DOHH2 (cell line): ENCODE results near the gene MKX.

ENCODE experiments used
- H3F3A ChIP-seq: fragments of 200-600 bp; sonication (generic), shearing (Covaris generic); 2 replicates; pipeline ENCODE4 v1.6.0; 2016; ENCODE audit warnings: antibody characterized with exemption, mild to moderate bottlenecking; ENCODE audit not compliant: control insufficient read depth, insufficient read depth
- H3K27ac ChIP-seq: fragments of 200-600 bp; sonication (generic); 2 replicates; pipeline ENCODE4 v1.5.1; 2014; ENCODE audit warnings: low read depth, mild to moderate bottlenecking, low read length, moderate library complexity
- H3K27me3 ChIP-seq: fragments of 200-600 bp; sonication (generic); 2 replicates; pipeline ENCODE4 v1.6.1; 2014; ENCODE audit warnings: mild to moderate bottlenecking, low read length, mixed read lengths; ENCODE audit not compliant: control insufficient read depth
- H3K36me3 ChIP-seq: fragments of 200-600 bp; sonication (generic); 2 replicates; pipeline ENCODE4 v1.6.1; 2014; ENCODE audit warnings: mild to moderate bottlenecking, low read length, moderate library complexity, mixed read lengths; ENCODE audit not compliant: control insufficient read depth
- H3K4me1 ChIP-seq: fragments of 200-600 bp; sonication (generic); 2 replicates; pipeline ENCODE4 v1.6.1; 2014; ENCODE audit warnings: mild to moderate bottlenecking, low read length, mixed read lengths; ENCODE audit not compliant: control insufficient read depth
- H3K4me2 ChIP-seq: fragments of 200-600 bp; sonication (generic); 2 replicates; pipeline ENCODE4 v1.6.0; 2014; ENCODE audit warnings: mild to moderate bottlenecking, low read length, moderate library complexity
- H3K4me3 ChIP-seq: fragments of 200-600 bp; sonication (generic); 2 replicates; pipeline ENCODE4 v1.5.1; 2014; ENCODE audit warnings: mild to moderate bottlenecking, low read length, mixed read lengths
- H3K79me2 ChIP-seq: fragments of 200-600 bp; sonication (generic); 2 replicates; pipeline ENCODE4 v1.6.1; 2014; ENCODE audit warnings: mild to moderate bottlenecking, low read length, mixed read lengths; ENCODE audit not compliant: control insufficient read depth
- H3K9me2 ChIP-seq: fragments of 200-600 bp; sonication (generic); replicated peaks from 2 replicates; pipeline ENCODE4 v1.6.1; 2014; ENCODE audit warnings: mild to moderate bottlenecking, low read length, mixed read lengths; ENCODE audit not compliant: control insufficient read depth
- H3K9me3 ChIP-seq: fragments of 200-600 bp; sonication (generic); 2 replicates; pipeline ENCODE4 v1.6.1; 2014; ENCODE audit warnings: antibody characterized with exemption, low read length, mixed read lengths; ENCODE audit not compliant: control insufficient read depth, insufficient read depth
- H4K20me1 ChIP-seq: fragments of 200-600 bp; sonication (generic); 2 replicates; pipeline ENCODE4 v1.6.0; 2014; ENCODE audit warnings: low read depth, mild to moderate bottlenecking, antibody characterized with exemption, low read length, moderate library complexity; ENCODE audit not compliant: control insufficient read depth, insufficient read depth
- CTCF ChIP-seq: fragments of 200-600 bp; sonication (generic); IDR thresholded peaks from one replicate; pipeline ENCODE4 v1.5.1; 2014; ENCODE audit warnings: antibody characterized with exemption, mild to moderate bottlenecking, low read depth, low read length; ENCODE audit not compliant: poor library complexity, severe bottlenecking
- EZH2phosphoT487 ChIP-seq: fragments of 200-600 bp; sonication (generic); IDR thresholded peaks from 2 replicates; pipeline ENCODE4 v1.6.1; 2017; ENCODE audit warnings: borderline replicate concordance, mild to moderate bottlenecking, antibody characterized with exemption, low read length, moderate library complexity, mixed read lengths

MKX gene

GRCh38 chr10:27637601-27638000, 108.0 kb downstream of the MKX start:
- Histone ChIP-seq H3K9me2 (no peaks in the 10 kb centered on the region), H3K79me2 (no peaks in the 10 kb centered on the region), H3F3A (no peaks in the 10 kb centered on the region), H3K27ac (no peak overlapping the region), H3K36me3 (no peaks in the 10 kb centered on the region), H3K4me1 (no peaks in the 10 kb centered on the region), H4K20me1 (no peaks in the 10 kb centered on the region), H3K4me3 (no peak overlapping the region), H3K4me2 (no peak overlapping the region), H3K9me3 (no peaks in the 10 kb centered on the region), H3K27me3 (no peaks in the 10 kb centered on the region)
- no peak for TF ChIP-seq CTCF
- TF ChIP-seq EZH2phosphoT487 = no peak

- no peaks in the 10 kb centered on the region for H3K27me3 ChIP-seq
- no peak for TF ChIP-seq CTCF
- no peak for TF ChIP-seq EZH2phosphoT487
- no peaks in the 10 kb centered on the region for H4K20me1 ChIP-seq
- H3K9me3 ChIP-seq = no peaks in the 10 kb centered on the region
- no peaks in the 10 kb centered on the region for H3F3A ChIP-seq
- H3K4me1 ChIP-seq = no peaks in the 10 kb centered on the region
- no peak overlapping the region for H3K4me3 ChIP-seq
- H3K9me2 ChIP-seq = no peaks in the 10 kb centered on the region
- no peak overlapping the region for H3K27ac ChIP-seq
- H3K36me3 ChIP-seq = no peaks in the 10 kb centered on the region
- no peaks in the 10 kb centered on the region for H3K79me2 ChIP-seq
- no peak overlapping the region for H3K4me2 ChIP-seq
These were observed 108.8 kb downstream of the MKX start for GRCh38 chr10:27636816-27637215.

- no peaks in the 10 kb centered on the region for H3K27me3 ChIP-seq
- H3K9me3 ChIP-seq = no peaks in the 10 kb centered on the region
- H4K20me1 ChIP-seq = no peaks in the 10 kb centered on the region
- no peaks in the 10 kb centered on the region for H3K79me2 ChIP-seq
- H3K4me2 ChIP-seq = no peak overlapping the region
- no peaks in the 10 kb centered on the region for H3F3A ChIP-seq
- H3K36me3 ChIP-seq = no peaks in the 10 kb centered on the region
- H3K27ac ChIP-seq = no peak overlapping the region
- no peaks in the 10 kb centered on the region for H3K9me2 ChIP-seq
- TF ChIP-seq CTCF = no peak
- no peak for TF ChIP-seq EZH2phosphoT487
- H3K4me1 ChIP-seq = no peaks in the 10 kb centered on the region
- no peak overlapping the region for H3K4me3 ChIP-seq
These were observed 109.8 kb downstream of the MKX start for GRCh38 chr10:27635699-27636270.
